HUES6 (cell line): Measurements from ENCODE around the gene CROCC.

Experiments used
- H3K27ac ChIP-seq: 2 replicates; pipeline ENCODE4 v1.7.0; 2013; ENCODE audit warnings: low read depth, mild to moderate bottlenecking, low read length, inconsistent platforms
- H3K27me3 ChIP-seq: 2 replicates; pipeline ENCODE4 v1.6.1; 2013; ENCODE audit warnings: low read length; ENCODE audit not compliant: control insufficient read depth, insufficient read depth
- H3K36me3 ChIP-seq: 2 replicates; pipeline ENCODE4 v1.6.1; 2013; ENCODE audit warnings: low read length; ENCODE audit not compliant: control insufficient read depth, insufficient read depth
- H3K4me1 ChIP-seq: 2 replicates; pipeline ENCODE4 v1.6.1; 2013; ENCODE audit warnings: low read length; ENCODE audit not compliant: control insufficient read depth, insufficient read depth
- H3K4me3 ChIP-seq: 2 replicates; pipeline ENCODE4 v1.5.1; 2013; ENCODE audit warnings: low read depth, low read length
- H3K9ac ChIP-seq: one replicate; pipeline ENCODE4 v1.6.1; 2013; ENCODE audit warnings: mild to moderate bottlenecking, low read length
- H3K9me3 ChIP-seq: 2 replicates; pipeline ENCODE4 v1.6.1; 2013; ENCODE audit warnings: low read depth, low read length; ENCODE audit not compliant: control insufficient read depth, insufficient read depth

Gene CROCC

GRCh38 chr1:16986113-16986512 is 64.4 kb downstream of the CROCC start:
- H3K9me3 ChIP-seq, result no peaks in the 10 kb centered on the region
- no peak overlapping the region for H3K4me3 ChIP-seq
- H3K27ac ChIP-seq, result no peak overlapping the region
- no peaks in the 10 kb centered on the region for H3K27me3 ChIP-seq
- H3K4me1 ChIP-seq, result peaks cover 11% of the 10 kb centered on the region; the same call in 1 of the 2 replicates
- no peak overlapping the region for H3K9ac ChIP-seq
- H3K36me3 ChIP-seq, result peaks cover 30% of the 10 kb centered on the region

GRCh38 chr1:16986560-16986959 is 64.8 kb downstream of the CROCC start:
- no peak overlapping the region for H3K27ac ChIP-seq
- no peak overlapping the region for H3K9ac ChIP-seq
- H3K4me3 ChIP-seq, result no peak overlapping the region
- H3K9me3 ChIP-seq, result no peaks in the 10 kb centered on the region
- peaks cover 11% of the 10 kb centered on the region; the same call in 1 of the 2 replicates for H3K4me1 ChIP-seq
- H3K36me3 ChIP-seq, result peaks cover 33% of the 10 kb centered on the region
- H3K27me3 ChIP-seq, result no peaks in the 10 kb centered on the region

GRCh38 chr1:16986962-16987361 is 65.2 kb downstream of the CROCC start:
- Histone ChIP-seq H3K27me3 (no peaks in the 10 kb centered on the region), H3K4me3 (no peak overlapping the region), H3K9me3 (no peaks in the 10 kb centered on the region), H3K4me1 (peaks cover 11% of the 10 kb centered on the region; the same call in 1 of the 2 replicates), H3K27ac (no peak overlapping the region), H3K9ac (no peak overlapping the region), H3K36me3 (peaks cover 37% of the 10 kb centered on the region)

GRCh38 chr1:16988210-16988609 is 66.5 kb downstream of the CROCC start:
- H3K27ac ChIP-seq, result no peak overlapping the region
- H3K27me3 ChIP-seq, result no peaks in the 10 kb centered on the region
- H3K4me1 ChIP-seq, result peaks cover 9% of the 10 kb centered on the region; the same call in 1 of the 2 replicates
- H3K9ac ChIP-seq, result no peak overlapping the region
- peaks cover 39% of the 10 kb centered on the region for H3K36me3 ChIP-seq
- no peaks in the 10 kb centered on the region for H3K9me3 ChIP-seq
- H3K4me3 ChIP-seq, result no peak overlapping the region

- Histone ChIP-seq H3K27ac (no peak overlapping the region), H3K9me3 (no peaks in the 10 kb centered on the region), H3K27me3 (no peaks in the 10 kb centered on the region), H3K9ac (no peak overlapping the region), H3K36me3 (peaks cover 39% of the 10 kb centered on the region), H3K4me3 (no peak overlapping the region), H3K4me1 (no peaks in the 10 kb centered on the region)
These were observed 68.1 kb downstream of the CROCC start for GRCh38 chr1:16989676-16990391.

GRCh38 chr1:16991571-16991970 is 69.8 kb downstream of the CROCC start:
- H3K9me3 ChIP-seq, result no peaks in the 10 kb centered on the region
- no peaks in the 10 kb centered on the region for H3K4me1 ChIP-seq
- H3K9ac ChIP-seq, result peak overlapping the region; percentile 2
- no peak overlapping the region; the same call in 1 of the 2 replicates for H3K27ac ChIP-seq
- no peaks in the 10 kb centered on the region for H3K27me3 ChIP-seq
- H3K36me3 ChIP-seq, result peaks cover 42% of the 10 kb centered on the region
- H3K4me3 ChIP-seq, result no peak overlapping the region

GRCh38 chr1:16992102-16992501 is 70.4 kb downstream of the CROCC start:
- H3K27ac ChIP-seq, result no peak overlapping the region; the same call in 1 of the 2 replicates
- peaks cover 47% of the 10 kb centered on the region for H3K36me3 ChIP-seq
- no peaks in the 10 kb centered on the region for H3K27me3 ChIP-seq
- H3K4me3 ChIP-seq, result no peak overlapping the region
- no peaks in the 10 kb centered on the region for H3K4me1 ChIP-seq
- H3K9me3 ChIP-seq, result no peaks in the 10 kb centered on the region
- peak overlapping the region; percentile 2 for H3K9ac ChIP-seq

- no peak overlapping the region for H3K4me3 ChIP-seq
- no peaks in the 10 kb centered on the region for H3K4me1 ChIP-seq
- H3K27ac ChIP-seq, result no peak overlapping the region
- no peak overlapping the region for H3K9ac ChIP-seq
- H3K36me3 ChIP-seq, result peaks cover 43% of the 10 kb centered on the region
- H3K27me3 ChIP-seq, result no peaks in the 10 kb centered on the region
- H3K9me3 ChIP-seq, result no peaks in the 10 kb centered on the region
These were observed 70.9 kb downstream of the CROCC start for GRCh38 chr1:16992675-16993074.

GRCh38 chr1:16993521-16994038 is 71.8 kb downstream of the CROCC start:
- no peak overlapping the region for H3K4me3 ChIP-seq
- no peak overlapping the region for H3K9ac ChIP-seq
- H3K4me1 ChIP-seq, result no peaks in the 10 kb centered on the region
- H3K27me3 ChIP-seq, result no peaks in the 10 kb centered on the region
- peaks cover 44% of the 10 kb centered on the region for H3K36me3 ChIP-seq
- H3K9me3 ChIP-seq, result no peaks in the 10 kb centered on the region
- no peak overlapping the region for H3K27ac ChIP-seq

- Histone ChIP-seq H3K9ac (no peak overlapping the region), H3K27me3 (no peaks in the 10 kb centered on the region), H3K4me3 (no peak overlapping the region), H3K36me3 (peaks cover 43% of the 10 kb centered on the region), H3K27ac (no peak overlapping the region), H3K9me3 (no peaks in the 10 kb centered on the region), H3K4me1 (no peaks in the 10 kb centered on the region)
These were observed 75.1 kb downstream of the CROCC start for GRCh38 chr1:16996845-16997244.

- H3K9me3 ChIP-seq, result no peaks in the 10 kb centered on the region
- H3K27me3 ChIP-seq, result no peaks in the 10 kb centered on the region
- H3K27ac ChIP-seq, result no peak overlapping the region
- H3K4me1 ChIP-seq, result no peaks in the 10 kb centered on the region
- H3K4me3 ChIP-seq, result no peak overlapping the region
- H3K9ac ChIP-seq, result no peak overlapping the region
- H3K36me3 ChIP-seq, result peaks cover 52% of the 10 kb centered on the region
These were observed 76.9 kb downstream of the CROCC start for GRCh38 chr1:16998589-16998988.
